C1 segment of cervical spinal cord (tissue), 14 donors: Measurements from ENCODE around the gene SORCS2.

Experiments
- DNase-seq, 14 donors: peaks; one replicate each; lab custom pipeline; 2025; lab: John Stamatoyannopoulos, UW

Gene SORCS2

GRCh38 chr4:7466904-7467303, 274.6 kb downstream of the SORCS2 start:
- peak in 9 of 14 donors; percentile 15 to 86 (median 50) for DNase-seq

DNA sequence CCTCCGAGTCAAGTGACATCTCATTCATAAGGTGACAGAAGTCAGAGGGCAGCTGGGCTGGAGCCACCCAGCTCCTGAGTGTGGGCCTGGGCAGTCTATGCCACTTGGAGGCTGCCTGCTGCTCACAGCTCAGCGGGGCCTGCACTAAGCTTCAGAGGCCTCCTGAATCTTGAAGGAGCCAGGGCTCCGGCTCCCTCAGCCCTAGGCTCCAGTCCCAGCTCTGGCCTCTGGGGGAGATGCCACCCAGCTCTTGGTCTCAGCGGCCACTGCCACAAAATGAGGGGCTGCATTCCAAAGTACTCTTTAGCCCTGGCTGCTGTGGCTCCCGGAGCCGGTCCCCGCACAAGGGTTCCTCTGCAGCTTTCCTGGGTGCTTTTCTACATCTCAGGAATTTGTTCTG, 275.1 kb downstream of the SORCS2 start:
- no peak for DNase-seq

DNA sequence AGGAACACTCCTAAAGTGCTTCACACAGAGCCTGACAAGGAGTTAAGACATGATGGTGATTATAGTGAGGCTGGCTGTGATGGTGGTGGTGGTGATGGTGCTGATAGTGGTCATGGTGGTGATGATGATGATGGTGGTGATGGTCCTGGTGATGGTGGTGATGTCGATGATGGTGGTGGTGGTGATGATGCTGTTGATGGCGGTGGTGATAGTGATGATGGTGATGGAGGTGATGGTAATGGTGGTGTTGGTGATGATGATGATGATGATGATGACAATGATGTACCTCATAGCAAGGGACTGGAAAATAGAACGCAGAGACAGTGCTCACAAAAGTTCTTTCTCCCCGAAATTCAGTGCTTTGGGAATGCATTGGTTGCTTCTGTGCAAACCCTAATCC, 276.7 kb downstream of the SORCS2 start:
- no peak for DNase-seq

DNA sequence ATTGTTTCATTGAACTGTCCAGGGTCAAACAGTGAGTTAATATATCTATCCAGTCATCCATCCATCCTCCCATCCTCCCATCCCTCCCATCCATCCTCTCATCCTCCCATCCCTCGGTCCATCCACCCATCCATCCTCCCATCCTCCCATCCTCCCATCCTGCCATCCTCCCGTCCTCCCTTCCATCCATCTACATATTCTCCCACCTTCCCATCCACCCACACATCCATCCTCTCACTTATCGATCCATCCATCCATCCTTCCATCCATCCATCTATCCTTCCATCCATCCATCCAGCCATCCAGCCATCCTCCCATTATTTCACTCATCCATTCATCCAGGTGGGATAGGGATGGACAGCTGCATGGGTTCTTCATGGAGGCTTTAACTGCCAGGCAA, 277.8 kb downstream of the SORCS2 start:
- no peak for DNase-seq

DNA sequence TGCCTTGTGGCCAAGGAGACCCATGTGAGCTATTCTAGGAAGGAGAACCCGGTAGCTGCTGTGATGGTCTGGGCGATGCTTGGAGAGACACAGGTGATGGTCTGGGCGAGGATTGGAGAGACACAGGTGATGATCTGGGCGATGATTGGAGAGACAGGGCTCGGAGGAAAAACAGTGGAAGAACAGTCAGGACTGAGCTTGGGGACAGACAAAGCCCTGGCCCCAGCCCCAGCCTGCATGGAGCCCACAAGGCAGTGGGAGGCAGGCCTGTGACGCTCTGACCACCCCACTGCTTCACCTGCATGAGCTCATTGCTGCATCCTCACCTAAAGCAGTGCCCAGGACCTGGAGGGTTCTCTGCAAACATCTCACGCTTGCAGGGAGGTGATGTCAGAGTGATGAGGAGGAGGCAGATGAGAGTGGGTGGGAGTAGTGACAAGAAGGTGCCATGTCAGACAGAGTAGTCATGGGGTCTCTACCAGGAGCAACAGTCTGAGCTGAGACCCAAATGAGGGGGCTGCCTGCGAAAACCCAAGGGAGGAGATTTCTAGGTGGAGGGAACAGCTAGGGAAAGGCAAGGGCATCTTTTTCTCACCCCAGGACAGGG, 278.3 kb downstream of the SORCS2 start:
- DNase-seq = no peak

DNA sequence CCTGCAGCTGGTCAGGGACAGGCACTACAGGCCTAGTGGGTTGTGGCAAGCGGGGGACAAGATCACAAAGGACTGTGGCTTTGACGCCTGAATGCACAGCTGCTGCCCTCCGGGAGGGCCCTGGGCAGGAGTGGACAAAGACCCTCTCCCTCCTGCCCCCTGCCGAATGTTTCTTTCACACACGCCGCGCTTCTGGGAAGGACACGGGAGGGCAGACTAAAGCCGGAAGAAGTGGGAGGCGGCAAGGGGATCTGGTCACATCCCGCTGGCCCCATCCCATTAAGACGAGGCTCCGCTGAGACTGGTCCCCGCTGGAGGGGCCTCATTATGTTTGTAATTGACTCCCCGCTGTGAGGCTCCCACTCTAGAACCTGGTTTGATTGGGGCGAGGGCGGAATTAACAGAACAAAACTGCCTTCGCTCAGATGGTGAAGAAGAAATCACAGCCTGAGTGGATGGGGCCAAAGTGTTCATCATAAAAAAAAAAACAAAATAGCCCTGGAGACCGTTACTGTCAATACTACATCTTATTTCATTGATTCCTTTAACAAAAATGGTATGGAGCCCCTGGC, 280.2 kb downstream of the SORCS2 start:
- DNase-seq = no peak

DNA sequence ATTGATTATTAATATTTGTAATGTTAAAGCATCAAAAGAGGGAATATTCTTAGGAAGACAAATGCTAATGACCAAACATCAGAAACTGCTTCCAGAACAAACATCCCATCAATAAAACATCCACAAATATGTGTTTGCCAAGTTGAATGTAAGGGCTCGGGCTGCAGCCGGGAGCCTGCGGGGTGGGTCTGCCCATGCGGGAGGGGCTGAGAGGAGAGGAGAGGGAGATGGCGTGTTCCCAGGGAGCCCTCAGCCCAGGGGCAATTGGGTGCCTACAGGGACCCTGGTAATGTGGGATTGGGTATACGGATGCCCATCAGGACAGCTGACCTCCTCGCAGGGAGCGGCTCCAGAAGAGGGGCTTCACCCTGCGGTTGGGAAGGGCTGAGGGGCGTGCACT, 280.7 kb downstream of the SORCS2 start:
- no peak for DNase-seq

GRCh38 chr4:7474320-7474719, 282.0 kb downstream of the SORCS2 start:
- no peak for DNase-seq

GRCh38 chr4:7475207-7475606, 282.9 kb downstream of the SORCS2 start:
- no peak for DNase-seq

GRCh38 chr4:7476820-7477219, 284.5 kb downstream of the SORCS2 start:
- DNase-seq = no peak

GRCh38 chr4:7477695-7478094, 285.4 kb downstream of the SORCS2 start:
- no peak for DNase-seq

- no peak for DNase-seq
Observed at GRCh38 chr4:7478665-7479064, 286.3 kb downstream of the SORCS2 start.

- no peak for DNase-seq
Observed at GRCh38 chr4:7480423-7480822, 288.1 kb downstream of the SORCS2 start.

- DNase-seq = no peak
Observed at GRCh38 chr4:7481227-7481626, 288.9 kb downstream of the SORCS2 start.

DNA sequence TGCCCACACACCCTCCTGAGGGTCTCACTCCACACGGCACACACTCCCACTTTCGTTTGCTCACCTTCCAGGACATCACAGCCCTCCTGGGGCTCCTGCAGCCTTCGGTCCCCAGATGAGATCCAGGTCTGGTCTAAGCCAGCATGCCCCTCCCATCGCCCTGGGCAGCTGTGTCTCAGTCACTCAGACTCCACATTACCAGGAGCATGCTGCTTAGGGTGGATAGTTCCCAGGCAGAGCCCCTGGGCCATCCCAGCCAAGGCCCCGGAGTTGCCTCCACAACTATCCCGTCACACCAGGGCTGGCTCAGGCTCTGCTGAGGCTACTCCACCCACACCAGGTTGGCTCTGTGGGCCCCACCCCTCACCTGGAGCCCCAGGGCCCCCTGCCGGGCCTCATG, 292.8 kb downstream of the SORCS2 start:
- DNase-seq = no peak

GRCh38 chr4:7486101-7486500, 293.8 kb downstream of the SORCS2 start:
- DNase-seq = no peak

- no peak for DNase-seq
Observed at GRCh38 chr4:7487502-7487901, 295.2 kb downstream of the SORCS2 start.

- no peak for DNase-seq
Observed at GRCh38 chr4:7487998-7488671, 295.8 kb downstream of the SORCS2 start.

GRCh38 chr4:7491915-7492314, 299.6 kb downstream of the SORCS2 start:
- no peak for DNase-seq

- DNase-seq = no peak
Observed at GRCh38 chr4:7498446-7499200, 306.3 kb downstream of the SORCS2 start.

- DNase-seq = no peak
Observed at GRCh38 chr4:7499661-7500060, 307.3 kb downstream of the SORCS2 start.

DNA sequence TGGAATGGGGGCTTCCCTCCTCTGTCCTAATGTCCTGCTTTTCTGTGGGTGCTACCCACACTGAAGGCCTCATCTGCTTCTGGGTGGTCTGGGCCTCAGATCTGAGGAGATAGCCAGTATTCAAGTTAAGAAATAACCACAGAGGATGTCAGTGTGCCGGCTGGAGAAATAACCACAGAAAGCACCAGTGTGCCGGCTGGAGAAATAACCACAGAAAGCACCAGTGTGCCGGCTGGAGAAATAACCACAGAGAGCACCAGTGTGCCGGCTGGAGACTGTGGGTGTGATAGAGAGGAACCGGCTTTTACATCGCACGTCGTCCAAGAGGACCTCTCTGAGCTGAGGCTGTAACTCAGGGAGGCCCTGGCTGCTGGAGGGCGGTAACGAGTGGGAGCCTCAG, 308.1 kb downstream of the SORCS2 start:
- DNase-seq = no peak

DNA sequence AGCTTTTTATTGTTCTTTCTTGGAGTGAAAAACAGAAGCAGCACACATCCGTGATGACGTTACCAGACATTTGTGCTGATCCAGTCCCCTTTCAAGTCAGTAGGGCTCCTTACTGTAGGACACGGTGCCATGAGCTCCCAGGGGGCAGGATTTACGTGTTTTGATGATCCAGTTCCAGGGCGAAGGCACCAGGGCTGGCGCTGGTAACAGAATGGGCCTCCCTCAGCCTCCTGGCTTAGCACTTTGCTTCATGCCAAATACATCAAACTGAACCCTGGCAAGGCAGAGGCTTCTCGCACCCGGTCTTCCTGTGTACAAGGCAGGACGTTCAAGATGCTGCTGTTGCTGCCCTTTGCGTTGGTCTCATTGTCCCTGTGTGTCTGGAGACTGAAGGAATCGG, 309.0 kb downstream of the SORCS2 start:
- no peak for DNase-seq
